HG02759 (cell line): ENCODE measurements around the gene IL1R1.

Source experiments
- ATAC-seq: cut with Tn5 transposase; IDR thresholded peaks from one replicate; pipeline ENCODE4 v1.9.1; 2021; ENCODE audit warnings: mild to moderate bottlenecking, moderate library complexity; ENCODE audit not compliant: unreplicated experiment

IL1R1 gene

DNA sequence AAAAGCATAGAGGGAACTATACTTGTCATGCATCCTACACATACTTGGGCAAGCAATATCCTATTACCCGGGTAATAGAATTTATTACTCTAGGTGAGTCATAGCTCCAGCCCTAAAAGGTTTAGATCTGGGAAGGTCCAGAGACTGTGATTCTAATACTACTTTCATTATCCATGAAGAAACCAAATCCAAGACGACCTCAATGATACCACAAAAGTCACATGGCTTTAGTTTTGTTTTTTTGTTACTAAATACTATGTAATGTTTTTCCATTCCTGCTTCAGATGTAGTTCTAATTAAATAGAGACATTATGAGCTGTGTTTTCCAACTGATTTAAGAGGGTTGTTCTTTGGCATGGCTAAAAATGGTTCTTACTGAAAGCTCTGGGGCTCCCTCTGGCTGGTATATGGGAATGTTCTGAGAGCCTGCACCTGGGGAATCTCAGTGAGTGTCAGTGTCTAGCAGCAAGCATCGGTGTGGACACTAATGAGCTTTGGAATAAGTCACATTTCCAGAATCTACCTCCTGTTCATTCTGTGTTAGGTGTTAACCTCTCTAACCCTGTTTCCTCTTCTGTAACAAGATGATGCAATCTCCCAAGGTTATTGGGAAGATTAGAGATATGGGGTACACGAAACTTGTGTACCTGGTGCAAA lies 23.8 kb downstream of the IL1R1 start:
- ATAC-seq: no peak

GRCh38 chr2:102168026-102168771 lies 25.7 kb downstream of the IL1R1 start:
- ATAC-seq: no peak

DNA sequence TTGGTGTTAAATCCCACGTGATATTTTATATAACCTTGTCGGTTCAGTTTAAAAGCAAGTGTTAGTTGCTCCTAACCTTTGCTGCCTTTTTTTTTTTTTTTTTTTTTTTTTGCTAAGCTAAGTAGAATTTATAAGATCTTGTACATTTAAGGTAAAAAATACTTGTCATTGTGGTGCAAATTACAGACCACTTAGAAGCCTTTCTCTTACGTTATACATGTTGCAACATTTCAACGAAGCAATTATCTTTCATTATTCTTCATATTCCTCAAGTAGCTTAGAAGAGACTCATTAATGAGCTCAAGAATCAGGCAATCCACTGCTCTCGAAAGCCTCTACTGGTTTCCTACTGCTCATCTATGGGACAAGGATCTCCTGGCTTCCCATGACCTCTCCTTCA lies 29.4 kb downstream of the IL1R1 start:
- no peak for ATAC-seq

- no peak for ATAC-seq
These were observed 30.2 kb downstream of the IL1R1 start for GRCh38 chr2:102172745-102173144.

DNA sequence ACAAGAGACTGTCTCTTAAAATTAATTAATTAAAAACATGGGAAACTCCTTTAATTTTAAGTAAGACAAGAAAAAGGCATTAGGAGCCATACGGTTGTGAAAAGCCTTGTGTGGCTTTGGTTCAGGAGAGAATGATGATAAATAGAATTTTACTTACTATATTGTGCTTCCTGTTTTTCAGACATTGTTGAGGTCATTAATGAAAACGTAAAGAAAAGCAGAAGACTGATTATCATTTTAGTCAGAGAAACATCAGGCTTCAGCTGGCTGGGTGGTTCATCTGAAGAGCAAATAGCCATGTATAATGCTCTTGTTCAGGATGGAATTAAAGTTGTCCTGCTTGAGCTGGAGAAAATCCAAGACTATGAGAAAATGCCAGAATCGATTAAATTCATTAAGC lies 33.6 kb downstream of the IL1R1 start:
- no peak for ATAC-seq

DNA sequence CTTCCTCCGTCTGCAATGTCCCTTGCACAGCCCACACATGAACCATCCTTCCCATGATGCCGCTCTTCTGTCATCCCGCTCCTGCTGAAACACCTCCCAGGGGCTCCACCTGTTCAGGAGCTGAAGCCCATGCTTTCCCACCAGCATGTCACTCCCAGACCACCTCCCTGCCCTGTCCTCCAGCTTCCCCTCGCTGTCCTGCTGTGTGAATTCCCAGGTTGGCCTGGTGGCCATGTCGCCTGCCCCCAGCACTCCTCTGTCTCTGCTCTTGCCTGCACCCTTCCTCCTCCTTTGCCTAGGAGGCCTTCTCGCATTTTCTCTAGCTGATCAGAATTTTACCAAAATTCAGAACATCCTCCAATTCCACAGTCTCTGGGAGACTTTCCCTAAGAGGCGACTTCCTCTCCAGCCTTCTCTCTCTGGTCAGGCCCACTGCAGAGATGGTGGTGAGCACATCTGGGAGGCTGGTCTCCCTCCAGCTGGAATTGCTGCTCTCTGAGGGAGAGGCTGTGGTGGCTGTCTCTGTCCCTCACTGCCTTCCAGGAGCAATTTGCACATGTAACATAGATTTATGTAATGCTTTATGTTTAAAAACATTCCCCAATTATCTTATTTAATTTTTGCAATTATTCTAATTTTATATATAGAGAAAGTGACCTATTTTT lies 35.4 kb downstream of the IL1R1 start:
- no peak for ATAC-seq

GRCh38 chr2:102179061-102179460 lies 36.5 kb downstream of the IL1R1 start:
- no peak for ATAC-seq

DNA sequence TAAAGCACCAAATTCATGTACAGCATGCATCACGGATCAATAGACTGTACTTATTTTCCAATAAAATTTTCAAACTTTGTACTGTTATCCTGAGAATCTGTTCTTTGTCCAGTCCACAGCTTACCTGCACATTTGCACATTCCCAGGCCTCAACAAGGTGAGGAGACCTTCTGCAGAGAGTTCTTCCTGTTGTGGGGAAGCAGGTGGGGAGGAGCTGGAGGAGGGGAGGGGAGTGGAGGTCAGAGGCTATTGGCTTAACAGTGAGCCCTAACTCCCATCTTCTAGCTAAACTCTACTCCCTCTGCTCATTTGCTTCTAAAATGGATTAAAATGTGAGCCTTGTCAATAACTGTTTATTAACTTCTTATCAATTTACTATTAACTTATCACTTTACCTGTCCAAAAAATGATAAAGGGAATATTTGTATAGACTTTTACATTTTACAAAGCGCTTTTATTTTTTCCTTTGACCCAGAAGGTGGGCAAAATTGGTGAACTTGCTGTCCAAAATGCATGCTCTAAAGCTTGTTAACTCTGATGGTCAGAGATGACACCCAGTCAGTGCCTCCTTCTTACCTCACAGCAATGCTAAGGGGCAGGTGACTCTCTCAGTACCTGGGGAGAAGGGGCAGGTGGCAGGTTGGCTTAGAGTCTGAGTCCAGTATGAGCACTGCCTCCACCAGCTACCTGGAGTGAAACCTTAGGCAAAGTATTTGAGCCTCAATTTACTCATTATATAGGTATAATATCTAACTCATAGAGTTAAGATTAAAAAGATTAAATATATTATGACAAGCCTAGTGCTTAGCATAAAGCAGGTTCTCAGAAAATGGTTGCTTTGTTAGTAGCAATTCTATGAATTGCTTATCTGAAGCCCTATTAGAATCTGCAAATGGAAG lies 37.5 kb downstream of the IL1R1 start:
- ATAC-seq: no peak

DNA sequence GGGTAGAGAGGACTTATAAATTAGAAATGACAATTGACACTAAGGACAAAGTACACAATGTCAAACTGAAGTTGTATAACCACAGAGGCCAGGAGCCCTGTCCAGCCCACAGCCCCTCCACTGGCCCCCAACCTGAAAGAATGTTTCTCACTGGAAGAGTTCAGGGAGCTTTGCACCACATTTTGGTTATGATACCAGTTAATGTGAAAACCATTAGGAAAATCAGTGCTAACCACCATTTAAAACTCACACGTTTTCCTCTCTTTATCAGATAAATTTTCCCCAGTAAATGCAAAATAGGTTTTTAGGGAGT lies 38.1 kb downstream of the IL1R1 start:
- ATAC-seq: no peak

DNA sequence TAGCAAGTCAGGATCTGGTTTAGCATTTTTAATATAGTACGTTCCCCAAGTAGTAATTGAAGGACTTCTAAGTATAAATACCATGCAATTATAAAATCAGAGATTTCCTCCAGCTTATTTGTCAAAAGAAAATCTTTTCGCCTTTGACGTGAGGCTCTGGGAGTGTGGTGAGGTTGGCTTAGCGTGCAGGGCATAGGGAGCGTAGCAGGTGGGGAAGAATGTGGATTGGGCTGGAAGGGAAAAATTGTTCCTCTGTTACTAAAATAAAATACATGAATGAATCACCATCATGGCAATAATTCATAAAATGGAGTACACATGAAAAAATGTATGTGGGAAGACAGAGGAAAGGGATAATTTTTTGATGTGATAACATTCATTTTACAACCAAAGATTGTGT lies 38.8 kb downstream of the IL1R1 start:
- no peak for ATAC-seq

DNA sequence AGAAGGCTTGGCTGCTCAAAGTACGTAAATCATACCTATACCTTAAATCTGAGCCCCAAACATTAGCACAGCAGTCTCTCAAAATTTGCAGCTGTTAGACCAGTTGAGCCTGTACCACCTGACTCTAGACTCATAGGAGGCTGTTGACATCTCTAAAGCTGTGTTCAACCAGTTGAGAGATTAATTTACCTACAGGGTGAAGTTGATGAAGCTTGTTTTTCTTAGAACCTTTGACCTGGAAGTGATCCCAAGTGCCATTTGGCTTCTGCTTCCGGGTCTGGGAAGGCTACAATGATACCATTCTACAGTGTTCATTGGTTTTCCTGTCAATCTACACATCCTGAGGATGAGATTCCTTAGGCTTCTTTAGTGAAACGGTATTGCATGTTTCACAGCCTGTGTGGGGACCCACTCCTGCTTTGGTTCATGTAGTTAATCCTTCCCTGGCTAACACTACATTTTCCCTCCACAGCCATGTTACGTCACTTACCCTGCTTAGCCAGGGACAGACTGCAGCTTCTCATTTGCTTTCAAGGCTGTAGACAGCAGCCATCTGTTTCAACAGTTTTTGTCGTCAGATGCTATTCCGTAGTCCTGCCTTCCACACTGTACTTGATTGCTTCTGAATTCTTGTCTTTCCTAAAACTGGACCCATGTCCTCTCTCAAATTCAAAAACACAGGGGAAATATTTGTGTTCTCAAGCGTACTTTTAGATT lies 39.5 kb downstream of the IL1R1 start:
- no peak for ATAC-seq

DNA sequence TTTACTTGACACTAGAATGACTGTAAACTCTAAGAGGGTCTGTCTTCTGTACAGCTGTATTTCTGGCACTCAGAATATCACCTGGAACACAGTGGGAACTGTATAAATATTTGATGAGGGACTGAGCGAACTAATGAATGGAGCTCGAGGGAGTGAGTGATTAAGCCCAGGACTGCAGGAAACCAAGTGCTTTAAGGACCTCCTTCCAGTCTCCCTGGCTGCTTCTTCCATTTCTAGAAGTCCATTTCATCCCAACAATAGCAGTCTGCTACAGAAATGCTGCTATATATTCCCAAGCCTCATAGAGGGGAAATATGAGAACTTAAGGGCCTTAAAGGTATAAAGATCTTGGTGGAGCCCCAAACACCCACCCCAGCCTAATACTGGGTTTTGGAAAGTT lies 41.5 kb downstream of the IL1R1 start:
- no peak for ATAC-seq

DNA sequence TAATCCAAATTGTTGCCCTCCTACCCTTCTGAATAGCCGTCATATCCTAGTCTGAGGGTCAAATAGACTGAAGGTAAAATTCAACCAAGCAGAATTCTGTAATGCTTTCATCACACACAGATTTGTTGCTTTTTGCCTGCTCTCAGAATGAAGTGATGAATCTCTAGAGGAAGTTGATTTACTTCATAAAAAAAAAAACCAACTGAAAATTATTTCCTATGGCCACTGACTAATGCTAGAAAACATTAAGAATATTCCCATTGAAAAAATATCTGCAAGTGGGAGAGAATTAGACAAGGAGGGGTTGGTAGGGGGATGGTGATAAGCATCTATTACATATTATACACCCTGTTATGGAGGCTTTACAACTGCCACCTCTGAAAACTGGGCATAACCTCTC lies 42.0 kb downstream of the IL1R1 start:
- ATAC-seq: no peak

DNA sequence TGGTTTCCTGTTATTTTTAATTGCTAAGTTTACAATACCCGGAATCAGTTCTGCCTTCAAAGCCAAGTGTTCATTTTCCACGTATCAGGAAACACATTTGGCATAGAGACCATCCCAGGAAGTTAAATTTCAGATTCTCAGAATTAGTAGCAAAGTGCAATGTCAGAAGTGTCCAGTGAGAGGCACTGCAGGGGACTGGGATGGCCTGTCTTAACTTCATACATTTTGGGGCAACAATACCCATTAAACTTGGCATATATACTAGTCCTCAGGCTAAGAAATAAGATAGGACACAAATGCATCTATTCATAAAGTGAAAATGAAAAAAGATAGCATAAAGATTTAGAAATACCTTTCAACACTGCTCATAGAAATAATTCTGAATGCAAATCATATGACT lies 42.8 kb downstream of the IL1R1 start:
- no peak for ATAC-seq

DNA sequence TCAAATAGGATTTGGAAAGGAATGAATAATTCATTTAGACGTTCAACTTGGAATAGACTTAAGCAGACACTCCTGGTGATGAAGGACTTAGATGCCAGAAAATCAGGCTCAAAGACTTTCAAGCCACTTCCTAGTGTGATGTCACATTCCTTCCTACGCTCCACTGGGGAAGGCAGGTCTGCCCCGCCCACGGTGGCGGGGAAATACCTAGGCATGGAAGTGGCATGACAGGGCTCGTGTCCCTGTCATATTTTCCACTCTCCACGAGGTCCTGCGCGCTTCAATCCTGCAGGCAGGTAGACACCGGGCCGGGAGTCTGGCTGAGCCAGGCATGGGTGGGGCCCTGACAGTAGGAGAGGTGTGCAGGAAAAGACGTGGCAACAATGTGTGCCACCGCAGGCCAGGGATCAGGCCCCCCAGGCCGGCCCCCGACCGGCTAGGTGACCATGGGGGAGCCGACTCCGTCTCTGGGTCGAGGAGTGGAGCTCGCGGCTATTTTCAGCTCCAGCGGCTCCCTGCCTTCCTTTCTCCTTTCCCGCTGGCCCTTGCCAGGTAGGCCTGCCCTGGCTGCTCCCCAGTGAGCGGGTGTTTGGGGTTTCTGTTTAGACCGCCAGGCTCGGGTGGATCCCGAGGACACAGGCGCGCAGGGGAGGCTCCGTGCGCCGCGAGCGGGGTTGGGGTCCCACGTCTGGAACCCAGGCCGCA lies 44.4 kb downstream of the IL1R1 start, which contains the start of gene IL1RL2:
Gene IL1RL2 (plus strand): TSS at position 233 of the 705 bp plus-strand sequence. CDS start 845 bp downstream, outside the sequence.
- no peak for ATAC-seq

DNA sequence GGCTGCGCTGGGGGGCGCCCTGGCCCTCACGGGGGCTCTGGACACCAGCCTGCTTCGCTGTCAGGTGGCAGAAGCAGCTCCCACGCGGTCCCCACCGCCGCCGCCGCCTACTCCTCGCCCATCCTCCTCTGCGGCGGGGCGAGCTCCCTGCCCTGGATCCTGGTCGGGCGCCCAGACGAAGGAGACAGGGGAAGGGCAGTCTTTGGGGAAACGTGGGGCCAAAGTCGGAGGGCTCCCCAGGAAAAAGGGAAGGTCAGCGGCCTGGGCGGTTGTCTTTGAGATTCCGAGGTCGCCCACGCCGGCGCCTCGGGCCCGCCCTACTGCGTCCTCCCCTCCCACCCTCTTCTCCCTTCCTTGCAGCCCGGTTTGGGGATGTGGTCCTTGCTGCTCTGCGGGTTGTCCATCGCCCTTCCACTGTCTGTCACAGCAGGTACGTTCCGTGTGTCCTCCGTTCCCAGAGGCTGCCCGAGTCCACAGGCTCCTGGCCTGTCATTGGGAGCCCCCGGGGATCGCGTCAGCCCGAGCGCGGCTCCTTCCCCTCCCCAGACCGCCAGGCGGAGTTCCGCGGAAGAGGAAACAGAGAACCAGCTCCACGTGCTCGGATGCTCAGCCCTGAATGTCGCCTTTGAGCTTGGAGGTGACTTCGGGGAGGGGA lies 45.1 kb downstream of the IL1R1 start:
- ATAC-seq: peak; percentile 34

GRCh38 chr2:102190430-102191107 lies 48.0 kb downstream of the IL1R1 start:
- ATAC-seq: no peak

- no peak for ATAC-seq
These were observed 49.0 kb downstream of the IL1R1 start for GRCh38 chr2:102191501-102191900.

GRCh38 chr2:102193074-102193473 lies 50.5 kb downstream of the IL1R1 start:
- no peak for ATAC-seq
